NCI-H345 treated with DMSO at 0.1 percent for 48 hours (cell line): ENCODE data around the gene SOX12.

ENCODE experiments used
- DNase-seq: peaks from one replicate; lab custom pipeline; 2025; ENCODE audit not compliant: unreplicated experiment; lab: John Stamatoyannopoulos, UW

SOX12 gene

GRCh38 chr20:301886-302848, 23.2 kb upstream of the SOX12 start:
- DNase-seq: no peak

- DNase-seq: no peak
Measured at GRCh38 chr20:305745-306144, 19.6 kb upstream of the SOX12 start.

- no peak for DNase-seq
Measured at GRCh38 chr20:308427-309038, 16.8 kb upstream of the SOX12 start.

- no peak for DNase-seq
Measured at GRCh38 chr20:309306-309840, 16.0 kb upstream of the SOX12 start.

- DNase-seq: peak; percentile 37
Measured at GRCh38 chr20:309841-310644, 15.3 kb upstream of the SOX12 start.

- no peak for DNase-seq
Measured at GRCh38 chr20:310645-311044, 14.7 kb upstream of the SOX12 start.

- no peak for DNase-seq
Measured at GRCh38 chr20:311609-312008, 13.7 kb upstream of the SOX12 start.

- no peak for DNase-seq
Measured at GRCh38 chr20:312067-312466, 13.3 kb upstream of the SOX12 start.

- DNase-seq: no peak
Measured at GRCh38 chr20:312866-313265, 12.5 kb upstream of the SOX12 start.

GRCh38 chr20:313402-313801, 11.9 kb upstream of the SOX12 start:
- no peak for DNase-seq

- no peak for DNase-seq
Measured at GRCh38 chr20:313948-314347, 11.4 kb upstream of the SOX12 start.

- DNase-seq: no peak
Measured at GRCh38 chr20:316316-317068, 8.9 kb upstream of the SOX12 start.

GRCh38 chr20:324177-325044, 941 bp upstream of the SOX12 start:
- DNase-seq: peak; percentile 91

- DNase-seq: no peak
Measured at GRCh38 chr20:325889-326644, 715 bp downstream of the SOX12 start.

GRCh38 chr20:326645-327185, 1.4 kb downstream of the SOX12 start:
- DNase-seq: no peak

- DNase-seq: peak; percentile 88
Measured at GRCh38 chr20:327186-328026, 2.1 kb downstream of the SOX12 start.

GRCh38 chr20:328027-328974, 2.9 kb downstream of the SOX12 start:
- no peak for DNase-seq
